HUES6 (cell line): ENCODE results near the gene STYXL2.

Experiments
- H3K27ac ChIP-seq: 2 replicates; pipeline ENCODE4 v1.7.0; 2013; ENCODE audit warnings: low read depth, mild to moderate bottlenecking, low read length, inconsistent platforms
- H3K27me3 ChIP-seq: 2 replicates; pipeline ENCODE4 v1.6.1; 2013; ENCODE audit warnings: low read length; ENCODE audit not compliant: control insufficient read depth, insufficient read depth
- H3K36me3 ChIP-seq: 2 replicates; pipeline ENCODE4 v1.6.1; 2013; ENCODE audit warnings: low read length; ENCODE audit not compliant: control insufficient read depth, insufficient read depth
- H3K4me1 ChIP-seq: 2 replicates; pipeline ENCODE4 v1.6.1; 2013; ENCODE audit warnings: low read length; ENCODE audit not compliant: control insufficient read depth, insufficient read depth
- H3K4me3 ChIP-seq: 2 replicates; pipeline ENCODE4 v1.5.1; 2013; ENCODE audit warnings: low read depth, low read length
- H3K9ac ChIP-seq: one replicate; pipeline ENCODE4 v1.6.1; 2013; ENCODE audit warnings: mild to moderate bottlenecking, low read length
- H3K9me3 ChIP-seq: 2 replicates; pipeline ENCODE4 v1.6.1; 2013; ENCODE audit warnings: low read depth, low read length; ENCODE audit not compliant: control insufficient read depth, insufficient read depth

Gene STYXL2

GRCh38 chr1:167126317-167126716 lies 32.4 kb downstream of the STYXL2 start:
- H3K4me3 ChIP-seq = no peak overlapping the region
- H3K36me3 ChIP-seq = no peaks in the 10 kb centered on the region
- H3K9me3 ChIP-seq = no peaks in the 10 kb centered on the region
- peaks cover 17% of the 10 kb centered on the region for H3K4me1 ChIP-seq
- peaks cover 5% of the 10 kb centered on the region; the same call in 1 of the 2 replicates for H3K27me3 ChIP-seq
- H3K27ac ChIP-seq = no peak overlapping the region
- H3K9ac ChIP-seq = no peak overlapping the region

- Histone ChIP-seq H3K4me1 (peaks cover 12% of the 10 kb centered on the region), H3K27ac (no peak overlapping the region), H3K27me3 (no peaks in the 10 kb centered on the region), H3K36me3 (no peaks in the 10 kb centered on the region), H3K4me3 (no peak overlapping the region), H3K9ac (no peak overlapping the region), H3K9me3 (no peaks in the 10 kb centered on the region)
These were observed 32.9 kb downstream of the STYXL2 start for GRCh38 chr1:167126811-167127210.

GRCh38 chr1:167127236-167127635 lies 33.4 kb downstream of the STYXL2 start:
- no peak overlapping the region for H3K9ac ChIP-seq
- no peak overlapping the region for H3K4me3 ChIP-seq
- H3K27me3 ChIP-seq = no peaks in the 10 kb centered on the region

GRCh38 chr1:167127661-167128060 lies 33.8 kb downstream of the STYXL2 start:
- H3K27ac ChIP-seq = no peak overlapping the region
- no peak overlapping the region for H3K9ac ChIP-seq
- H3K9me3 ChIP-seq = no peaks in the 10 kb centered on the region
- no peaks in the 10 kb centered on the region for H3K36me3 ChIP-seq
- no peak overlapping the region for H3K4me3 ChIP-seq
- H3K4me1 ChIP-seq = peaks cover 5% of the 10 kb centered on the region
- H3K27me3 ChIP-seq = no peaks in the 10 kb centered on the region

More at GRCh38 chr1:167127236-167127635, 33.4 kb downstream of the STYXL2 start:
- H3K36me3 ChIP-seq = no peaks in the 10 kb centered on the region
- H3K27ac ChIP-seq = no peak overlapping the region
- H3K9me3 ChIP-seq = no peaks in the 10 kb centered on the region
- peaks cover 8% of the 10 kb centered on the region for H3K4me1 ChIP-seq

GRCh38 chr1:167128261-167129227 lies 34.7 kb downstream of the STYXL2 start:
- Histone ChIP-seq H3K9me3 (no peaks in the 10 kb centered on the region), H3K36me3 (no peaks in the 10 kb centered on the region), H3K4me3 (no peak overlapping the region), H3K27ac (no peak overlapping the region), H3K27me3 (no peaks in the 10 kb centered on the region), H3K9ac (no peak overlapping the region), H3K4me1 (no peaks in the 10 kb centered on the region)

GRCh38 chr1:167130829-167131510 lies 37.1 kb downstream of the STYXL2 start:
- no peaks in the 10 kb centered on the region for H3K27me3 ChIP-seq
- H3K9me3 ChIP-seq = no peaks in the 10 kb centered on the region
- H3K4me1 ChIP-seq = peaks cover 9% of the 10 kb centered on the region
- H3K27ac ChIP-seq = no peak overlapping the region
- H3K4me3 ChIP-seq = no peak overlapping the region
- H3K36me3 ChIP-seq = no peaks in the 10 kb centered on the region
- no peak overlapping the region for H3K9ac ChIP-seq

- Histone ChIP-seq H3K4me1 (peaks cover 18% of the 10 kb centered on the region), H3K27ac (no peak overlapping the region), H3K9me3 (no peaks in the 10 kb centered on the region), H3K36me3 (no peaks in the 10 kb centered on the region), H3K27me3 (no peaks in the 10 kb centered on the region), H3K9ac (no peak overlapping the region), H3K4me3 (no peak overlapping the region)
These were observed 38.6 kb downstream of the STYXL2 start for GRCh38 chr1:167132301-167133010.

GRCh38 chr1:167135281-167135840 lies 41.5 kb downstream of the STYXL2 start:
- H3K27me3 ChIP-seq = no peaks in the 10 kb centered on the region
- H3K4me1 ChIP-seq = peaks cover 37% of the 10 kb centered on the region
- no peak overlapping the region for H3K27ac ChIP-seq
- no peaks in the 10 kb centered on the region for H3K36me3 ChIP-seq
- no peak overlapping the region for H3K9ac ChIP-seq
- H3K4me3 ChIP-seq = no peak overlapping the region
- no peaks in the 10 kb centered on the region for H3K9me3 ChIP-seq

- Histone ChIP-seq H3K4me3 (no peak overlapping the region), H3K9me3 (no peaks in the 10 kb centered on the region), H3K27me3 (no peaks in the 10 kb centered on the region), H3K27ac (0 out of 2 replicates have a peak overlapping the region, but pooled peaks have one; percentile 37), H3K9ac (no peak overlapping the region), H3K36me3 (no peaks in the 10 kb centered on the region), H3K4me1 (peaks cover 37% of the 10 kb centered on the region)
These were observed 42.3 kb downstream of the STYXL2 start for GRCh38 chr1:167136191-167136614.

- no peaks in the 10 kb centered on the region for H3K9me3 ChIP-seq
- H3K4me1 ChIP-seq = peaks cover 37% of the 10 kb centered on the region
- no peaks in the 10 kb centered on the region for H3K27me3 ChIP-seq
- no peak overlapping the region for H3K4me3 ChIP-seq
- no peaks in the 10 kb centered on the region for H3K36me3 ChIP-seq
- 0 out of 2 replicates have a peak overlapping the region, but pooled peaks have one; percentile 16 for H3K27ac ChIP-seq
- no peak overlapping the region for H3K9ac ChIP-seq
These were observed 42.9 kb downstream of the STYXL2 start for GRCh38 chr1:167136806-167137205.
